ENCODE results near the gene OXT. TPM values are rescaled to one million over a fixed set of nuclear protein-coding genes. Genes with fewer than 3 reads are reported as not detected.
A peak's percentile ranks its signal among the peaks of the same experiment; 100 is the strongest.

OXT gene
- total and polyA plus RNA-seq, 2 of the 13 experiments (the other 11 are each of a cell fraction or from before 2014, with no cell fraction given) = not detected

DNA sequence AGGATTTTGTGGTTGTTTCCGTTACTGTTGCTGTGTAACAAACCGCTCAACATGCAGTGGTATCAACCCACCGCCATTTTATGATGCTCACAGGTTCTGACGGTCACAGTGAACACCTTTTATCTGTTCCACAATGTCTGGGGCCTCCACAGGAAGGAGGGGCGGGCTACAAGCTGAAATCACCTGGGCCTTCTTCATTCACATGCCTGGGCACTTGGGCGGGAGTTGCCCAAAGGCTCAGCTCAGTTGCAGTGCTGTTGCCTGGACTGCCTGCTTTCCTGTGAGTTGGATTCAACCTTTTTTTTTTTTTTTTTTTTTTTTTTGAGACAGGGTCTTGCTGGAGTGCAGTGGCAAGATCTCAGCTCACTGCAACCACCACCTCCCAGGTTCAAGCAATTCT, 29.8 kb downstream of the OXT start:
- Histone ChIP-seq H4K20me1 (ENCODE audit: insufficient read depth, low read length) (no peaks in the 10 kb centered on the region), H3K4me1 (ENCODE audit: insufficient read depth, low read length) (peaks cover 47% of the 10 kb centered on the region), H3K4me3 (replicated peaks in 1 of 3; ENCODE audit: insufficient read depth in 1 of 3, low read depth in 2 of 3, low read length in 3 of 3) (no peak overlapping the region), H3K79me2 (ENCODE audit: insufficient read depth, low read length) (no peaks in the 10 kb centered on the region), H3K36me3 (replicated peaks in 1 of 2; ENCODE audit: control insufficient read depth in 1 of 2, insufficient read depth in 2 of 2, low read length in 2 of 2) (no peaks in the 10 kb centered on the region), H3K27me3 (ENCODE audit: control insufficient read depth in 1 of 2, insufficient read depth in 2 of 2, low read length in 2 of 2) (no peaks in the 10 kb centered on the region), H3K27ac (ENCODE audit: extremely low read length, insufficient read depth, low read length) (no peak overlapping the region), H3K9ac (ENCODE audit: insufficient read depth, low read depth, low read length) (no peak overlapping the region), H3K4me2 (ENCODE audit: low read depth, low read length) (no peak overlapping the region), H2AFZ (ENCODE audit: low read length) (no peak overlapping the region), H3K9me3 (ENCODE audit: low read length) (no peaks in the 10 kb centered on the region)
- ChIA-PET POLR2A (interaction anchor here (1.3 kb wide), 1 partner anchor 59 kb away, joined by 3 read pairs; no protein-coding TSS in a partner anchor), CTCF (ENCODE audit: low intra/inter-chr PET ratio, low total read pairs) (no interaction called here)
- no peak for DNase-seq (ENCODE audit: low spot score)
- TF ChIP-seq ZNF607 (CRISPR knock-in tag; IDR thresholded peaks at IDR 0.05; ENCODE audit: borderline replicate concordance) = 0 out of 2 replicates have a peak, but pooled peaks have one; percentile 4
- TF ChIP-seq, protein P1, sequence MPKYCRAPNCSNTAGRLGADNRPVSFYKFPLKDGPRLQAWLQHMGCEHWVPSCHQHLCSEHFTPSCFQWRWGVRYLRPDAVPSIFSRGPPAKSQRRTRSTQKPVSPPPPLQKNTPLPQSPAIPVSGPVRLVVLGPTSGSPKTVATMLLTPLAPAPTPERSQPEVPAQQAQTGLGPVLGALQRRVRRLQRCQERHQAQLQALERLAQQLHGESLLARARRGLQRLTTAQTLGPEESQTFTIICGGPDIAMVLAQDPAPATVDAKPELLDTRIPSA (CRISPR knock-in tag; IDR thresholded peaks at IDR 0.05; ENCODE audit: borderline replicate concordance) = no peak
- FAIRE-seq = no peak
- no TSS peak for BruUV-seq (replicated peaks)
- 98% methylated on average over 6 of the region's 6 CpGs for WGBS (ENCODE audit: low lambda C conversion rate)
- no peak for ATAC-seq
- intact Hi-C loops (cut with micrococcal nuclease; ENCODE audit: unreplicated experiment) = no loop called here
- in situ Hi-C loops (cut with HindIII; ENCODE audit: extremely low pct_ligation_motif_present, low pct_unique_long_range_greater_than_20kb) = no loop called here

DNA sequence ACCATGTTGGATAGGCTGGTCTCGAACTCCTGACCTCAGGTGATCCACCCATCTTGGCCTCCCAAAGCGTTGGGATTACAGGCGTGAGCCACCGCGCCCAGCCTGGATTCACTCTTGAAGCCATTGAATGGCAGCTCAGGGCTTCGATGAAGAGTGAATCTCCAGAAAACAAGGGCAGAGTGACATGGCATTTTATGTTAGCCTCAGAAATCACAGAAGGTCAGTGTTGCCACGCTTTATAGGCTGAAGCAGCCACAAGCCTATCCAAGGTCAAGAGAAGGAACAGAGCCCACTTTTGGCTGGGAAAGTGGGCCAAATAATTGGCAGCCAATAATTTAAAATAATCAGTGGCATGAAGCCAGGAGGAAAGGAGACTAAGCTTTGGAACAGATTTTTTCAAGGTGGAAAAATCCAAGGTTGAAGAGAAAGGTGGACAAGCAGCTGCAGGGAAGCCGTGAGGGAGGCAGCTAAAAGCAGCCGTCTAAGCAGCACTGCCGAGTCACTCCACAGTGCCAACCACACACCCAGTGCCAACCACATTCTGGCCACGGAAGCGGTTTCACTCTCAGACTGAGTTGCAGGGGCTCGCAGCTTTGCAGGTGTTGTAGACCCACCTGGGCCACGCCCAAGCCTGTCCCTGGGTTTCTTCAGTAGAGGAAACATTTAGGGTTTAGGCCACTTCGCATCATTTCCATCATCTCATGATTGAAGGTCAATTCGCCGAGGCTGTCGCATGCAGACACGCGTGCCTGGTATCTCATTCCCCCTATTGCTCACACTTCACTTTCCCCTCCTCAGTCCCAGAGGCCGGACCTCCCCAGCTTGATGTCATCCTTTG, 30.5 kb downstream of the OXT start:
- H3K9ac ChIP-seq (ENCODE audit: insufficient read depth, low read depth, low read length) = no peak overlapping the region
- no peak for ATAC-seq
- ChIA-PET POLR2A (interaction anchor here (1.3 kb wide), 1 partner anchor 58 kb away, joined by 3 read pairs; no protein-coding TSS in a partner anchor), CTCF (ENCODE audit: low intra/inter-chr PET ratio, low total read pairs) (no interaction called here)
- DNase-seq (ENCODE audit: low spot score) = no peak
- H4K20me1 ChIP-seq (ENCODE audit: insufficient read depth, low read length) = no peaks in the 10 kb centered on the region
- intact Hi-C loops (cut with micrococcal nuclease; ENCODE audit: unreplicated experiment) = no loop called here
- BruUV-seq (replicated peaks) = no TSS peak
- H3K27me3 ChIP-seq (ENCODE audit: control insufficient read depth in 1 of 2, insufficient read depth in 2 of 2, low read length in 2 of 2) = no peaks in the 10 kb centered on the region
- H3K9me3 ChIP-seq (ENCODE audit: low read length) = no peaks in the 10 kb centered on the region
- in situ Hi-C loops (cut with HindIII; ENCODE audit: extremely low pct_ligation_motif_present, low pct_unique_long_range_greater_than_20kb) = no loop called here
- H3K4me3 ChIP-seq (replicated peaks in 1 of 3; ENCODE audit: insufficient read depth in 1 of 3, low read depth in 2 of 3, low read length in 3 of 3) = no peak overlapping the region
- no peak for FAIRE-seq
- WGBS (ENCODE audit: low lambda C conversion rate) = 97% methylated on average over 21 of the region's 21 CpGs
- H2AFZ ChIP-seq (ENCODE audit: low read length) = no peak overlapping the region
- H3K4me1 ChIP-seq (ENCODE audit: insufficient read depth, low read length) = peaks cover 54% of the 10 kb centered on the region
- peak overlapping the region; percentile 72 for H3K27ac ChIP-seq (ENCODE audit: extremely low read length, insufficient read depth, low read length)
- H3K36me3 ChIP-seq (replicated peaks in 1 of 2; ENCODE audit: control insufficient read depth in 1 of 2, insufficient read depth in 2 of 2, low read length in 2 of 2) = no peaks in the 10 kb centered on the region
- H3K4me2 ChIP-seq (ENCODE audit: low read depth, low read length) = no peak overlapping the region
- H3K79me2 ChIP-seq (ENCODE audit: insufficient read depth, low read length) = no peaks in the 10 kb centered on the region
- TF ChIP-seq, protein P2, sequence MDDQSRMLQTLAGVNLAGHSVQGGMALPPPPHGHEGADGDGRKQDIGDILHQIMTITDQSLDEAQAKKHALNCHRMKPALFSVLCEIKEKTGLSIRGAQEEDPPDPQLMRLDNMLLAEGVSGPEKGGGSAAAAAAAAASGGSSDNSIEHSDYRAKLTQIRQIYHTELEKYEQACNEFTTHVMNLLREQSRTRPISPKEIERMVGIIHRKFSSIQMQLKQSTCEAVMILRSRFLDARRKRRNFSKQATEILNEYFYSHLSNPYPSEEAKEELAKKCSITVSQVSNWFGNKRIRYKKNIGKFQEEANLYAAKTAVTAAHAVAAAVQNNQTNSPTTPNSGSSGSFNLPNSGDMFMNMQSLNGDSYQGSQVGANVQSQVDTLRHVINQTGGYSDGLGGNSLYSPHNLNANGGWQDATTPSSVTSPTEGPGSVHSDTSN (CRISPR knock-in tag; IDR thresholded peaks at IDR 0.05; ENCODE audit: borderline replicate concordance) = no peak
- TF ChIP-seq HNRNPL (IDR thresholded peaks at IDR 0.05; ENCODE audit: low read depth, low read length) (0 out of 2 replicates have a peak, but pooled peaks have one; percentile 50), ZNF709 (CRISPR knock-in tag; IDR thresholded peaks at IDR 0.05) (peak; percentile 15; the same call in 1 of the 2 replicates), ZNF776 (CRISPR knock-in tag; IDR thresholded peaks at IDR 0.05) (no peak), THAP11 (CRISPR knock-in tag; IDR thresholded peaks at IDR 0.05) (no peak), NFE2L2 (IDR thresholded peaks at IDR 0.05; ENCODE audit: low read length) (peak; percentile 60; the same call in 1 of the 2 replicates), GATA4 (IDR thresholded peaks at IDR 0.05; ENCODE audit: borderline replicate concordance, low read depth) (no peak)
- TF ChIP-seq, protein P3, sequence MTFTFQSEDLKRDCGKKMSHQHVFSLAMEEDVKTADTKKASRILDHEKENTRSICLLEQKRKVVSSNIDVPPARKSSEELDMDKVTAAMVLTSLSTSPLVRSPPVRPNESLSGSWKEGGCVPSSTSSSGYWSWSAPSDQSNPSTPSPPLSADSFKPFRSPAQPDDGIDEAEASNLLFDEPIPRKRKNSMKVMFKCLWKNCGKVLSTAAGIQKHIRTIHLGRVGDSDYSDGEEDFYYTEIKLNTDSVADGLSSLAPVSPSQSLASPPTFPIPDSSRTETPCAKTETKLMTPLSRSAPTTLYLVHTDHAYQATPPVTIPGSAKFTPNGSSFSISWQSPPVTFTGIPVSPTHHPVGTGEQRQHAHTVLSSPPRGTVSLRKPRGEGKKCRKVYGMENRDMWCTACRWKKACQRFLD (CRISPR knock-in tag; IDR thresholded peaks at IDR 0.05; ENCODE audit: borderline replicate concordance) = no peak
- TF ChIP-seq, protein P4, sequence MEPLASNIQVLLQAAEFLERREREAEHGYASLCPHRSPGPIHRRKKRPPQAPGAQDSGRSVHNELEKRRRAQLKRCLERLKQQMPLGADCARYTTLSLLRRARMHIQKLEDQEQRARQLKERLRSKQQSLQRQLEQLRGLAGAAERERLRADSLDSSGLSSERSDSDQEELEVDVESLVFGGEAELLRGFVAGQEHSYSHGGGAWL (CRISPR knock-in tag; IDR thresholded peaks at IDR 0.05) = no peak
